ENCODE results near the gene KIAA0753.
A peak's percentile ranks its signal among the peaks of the same experiment; 100 is the strongest.
"Not testable (repeated sequence)": the region's sequence is repeated elsewhere in the genome, so short reads cannot be mapped to it uniquely, and the experiment has no call there.

KIAA0753 gene

DNA sequence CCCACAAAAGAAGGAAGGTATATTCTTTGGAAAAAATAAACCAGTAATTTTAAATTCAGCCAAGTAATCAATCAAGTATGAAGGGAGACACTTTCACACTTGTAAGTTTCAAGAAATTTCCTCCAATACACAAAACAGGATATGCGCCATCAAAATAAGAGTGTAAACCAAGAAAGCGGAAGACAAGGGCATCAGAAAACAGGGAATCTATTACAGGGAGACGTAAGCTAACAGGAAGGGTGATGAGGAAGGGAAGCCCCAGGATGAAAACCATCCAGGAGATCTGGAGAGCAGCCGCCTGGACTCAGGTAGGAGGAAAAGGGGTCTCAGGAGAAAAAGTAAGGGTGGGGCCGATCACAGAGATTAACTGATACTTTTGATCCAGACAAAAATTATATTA lies 52.3 kb downstream of the KIAA0753 start:
- DNase-seq (no peak), ATAC-seq (replicated peaks) (no peak)
- H3K4me1 Mint-ChIP-seq: peaks cover 0 to 5% of the 10 kb centered on the region in 2 donors
- no peak overlapping the region for H3K4me3 Mint-ChIP-seq
- H3K27me3 Mint-ChIP-seq: no peaks in the 10 kb centered on the region
- peaks cover 10 to 14% of the 10 kb centered on the region in 2 donors for H3K9me3 Mint-ChIP-seq
- peaks cover 73 to 78% of the 10 kb centered on the region in 2 donors for H3K36me3 Mint-ChIP-seq
- H3K27ac Mint-ChIP-seq: no peak overlapping the region

DNA sequence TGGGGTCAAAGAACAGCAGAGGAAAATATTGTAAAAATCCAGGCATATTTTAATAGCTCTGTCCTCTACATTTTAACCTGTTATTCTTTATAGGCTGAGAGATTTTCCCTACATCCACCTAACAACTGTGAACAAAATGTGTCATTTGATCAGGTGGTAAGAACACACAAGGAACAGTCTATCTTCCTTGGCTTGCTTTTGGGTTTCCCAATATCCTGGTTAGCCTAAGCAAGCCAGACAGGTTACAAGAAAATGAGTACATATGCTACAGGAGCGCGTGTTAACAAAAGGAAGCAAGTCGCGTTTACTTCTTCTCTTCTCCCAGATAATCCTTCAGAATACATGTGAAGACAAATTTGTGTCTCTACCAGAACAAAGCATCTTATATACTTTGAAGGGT lies 53.2 kb downstream of the KIAA0753 start:
- peaks cover 0 to 5% of the 10 kb centered on the region in 2 donors for H3K4me1 Mint-ChIP-seq
- no peak overlapping the region for H3K27ac Mint-ChIP-seq
- DNase-seq (no peak), ATAC-seq (replicated peaks) (no peak)
- H3K9me3 Mint-ChIP-seq: peaks cover 10 to 14% of the 10 kb centered on the region in 2 donors
- no peaks in the 10 kb centered on the region for H3K27me3 Mint-ChIP-seq
- H3K4me3 Mint-ChIP-seq: no peak overlapping the region
- H3K36me3 Mint-ChIP-seq: peaks cover 76 to 79% of the 10 kb centered on the region in 2 donors

DNA sequence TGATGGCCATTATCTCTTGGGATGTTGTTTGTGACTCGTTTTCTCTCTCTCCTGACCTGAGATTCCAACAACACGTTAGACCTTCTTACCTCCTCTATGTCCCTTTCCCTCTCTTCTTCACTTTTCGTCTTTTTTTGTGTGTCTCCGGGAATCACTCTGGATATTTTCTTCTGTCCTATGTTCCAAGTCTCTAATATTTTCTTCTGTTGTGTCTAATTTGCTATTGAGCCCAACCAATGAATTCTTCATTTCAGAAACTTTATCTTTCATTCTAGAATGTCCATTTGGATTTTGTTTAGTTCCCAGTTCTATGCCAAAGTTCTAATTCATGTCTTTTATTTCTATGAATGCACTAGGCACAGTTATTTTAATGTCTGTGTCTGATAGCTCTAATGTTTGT lies 57.1 kb downstream of the KIAA0753 start:
- Mint-ChIP-seq H3K9me3 (peaks cover 10 to 14% of the 10 kb centered on the region in 2 donors), H3K4me1 (no peaks in the 10 kb centered on the region), H3K4me3 (no peak overlapping the region), H3K36me3 (peaks cover 60 to 64% of the 10 kb centered on the region in 2 donors), H3K27me3 (no peaks in the 10 kb centered on the region), H3K27ac (no peak overlapping the region)
- no peak for ATAC-seq (replicated peaks)
- DNase-seq: no peak

DNA sequence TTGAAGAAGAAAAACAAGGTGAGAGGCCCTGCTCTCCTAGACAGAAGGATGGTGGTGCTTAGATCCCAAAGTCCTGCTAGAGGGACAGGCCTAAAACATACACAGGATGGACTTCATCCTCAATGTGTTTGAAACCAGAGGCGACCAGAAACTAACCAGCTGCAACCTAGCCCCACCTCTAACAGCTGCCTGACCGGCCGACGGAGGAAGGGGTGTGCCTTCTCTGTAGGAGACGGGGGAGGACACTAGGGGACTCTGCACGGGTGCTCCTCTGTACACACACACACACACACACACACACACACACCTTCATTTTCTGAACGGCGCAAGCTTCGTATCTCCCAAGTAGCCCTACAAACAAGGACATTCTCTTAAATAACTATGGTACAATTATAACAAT lies 59.9 kb downstream of the KIAA0753 start:
- Mint-ChIP-seq H3K9me3 (peaks cover 8 to 9% of the 10 kb centered on the region in 2 donors), H3K4me1 (peaks cover 13% of the 10 kb centered on the region in 2 donors), H3K36me3 (peaks cover 63 to 64% of the 10 kb centered on the region in 2 donors), H3K27me3 (no peaks in the 10 kb centered on the region), H3K4me3 (no peak overlapping the region), H3K27ac (no peak overlapping the region)
- ATAC-seq (replicated peaks) (no peak), DNase-seq (no peak)

DNA sequence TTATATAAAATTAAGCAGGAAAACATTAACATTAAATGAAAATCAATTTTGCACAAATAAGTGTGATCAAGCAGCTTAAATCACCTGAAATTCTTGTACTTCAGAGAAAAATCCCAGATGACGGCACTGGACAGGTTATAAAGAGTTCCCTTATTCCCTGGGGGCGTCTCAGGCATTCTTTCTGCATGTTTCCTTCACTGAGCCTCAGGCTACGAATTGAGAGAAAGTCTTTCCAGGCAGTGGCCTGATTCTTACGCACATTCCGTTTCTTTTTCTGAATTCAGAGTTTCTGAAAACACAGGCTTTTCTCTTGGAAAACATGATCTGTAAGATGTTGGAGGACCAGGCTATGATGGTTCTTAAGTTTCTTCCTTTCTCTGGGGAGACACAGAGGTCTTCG lies 62.0 kb downstream of the KIAA0753 start:
- H3K27me3 Mint-ChIP-seq: no peaks in the 10 kb centered on the region
- peaks cover 28 to 30% of the 10 kb centered on the region in 2 donors for H3K4me1 Mint-ChIP-seq
- H3K27ac Mint-ChIP-seq: no peak overlapping the region
- H3K36me3 Mint-ChIP-seq: peaks cover 49 to 52% of the 10 kb centered on the region in 2 donors
- peaks cover 3 to 6% of the 10 kb centered on the region in 2 donors for H3K9me3 Mint-ChIP-seq
- no peak overlapping the region for H3K4me3 Mint-ChIP-seq
- DNase-seq: no peak
- ATAC-seq (replicated peaks): no peak

DNA sequence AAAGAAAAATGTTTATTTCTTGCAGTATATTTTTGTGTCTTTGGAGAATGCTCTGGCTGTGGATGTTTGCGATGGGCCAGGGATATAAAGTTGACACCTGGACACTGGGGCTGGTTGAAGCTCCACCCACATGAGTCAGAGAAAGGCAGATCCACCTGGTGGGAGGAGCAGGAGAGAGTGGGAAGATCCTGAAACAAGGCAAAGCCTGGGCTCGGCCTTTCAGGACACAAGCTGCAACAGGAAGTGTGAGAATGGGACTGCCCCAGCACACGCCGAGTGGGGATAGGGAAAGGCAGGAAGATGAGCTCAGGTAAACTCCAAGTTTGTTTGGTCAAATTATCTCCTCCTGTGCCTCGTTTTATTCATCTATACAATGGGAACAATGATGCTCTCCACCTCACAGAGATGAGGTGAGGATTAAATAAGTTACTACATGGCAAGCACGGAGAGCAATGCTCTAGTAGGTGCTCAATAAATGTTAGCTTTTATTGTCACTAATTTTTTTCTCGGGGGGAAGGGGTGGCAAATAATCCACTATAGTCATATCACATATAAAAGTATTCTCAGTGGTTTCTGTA lies 62.7 kb downstream of the KIAA0753 start:
- H3K9me3 Mint-ChIP-seq: peaks cover 0 to 3% of the 10 kb centered on the region in 2 donors
- H3K36me3 Mint-ChIP-seq: peaks cover 45 to 46% of the 10 kb centered on the region in 2 donors
- no peak overlapping the region for H3K27ac Mint-ChIP-seq
- H3K4me3 Mint-ChIP-seq: no peak overlapping the region
- peaks cover 28 to 30% of the 10 kb centered on the region in 2 donors for H3K4me1 Mint-ChIP-seq
- ATAC-seq (replicated peaks): no peak
- no peak for DNase-seq
- no peaks in the 10 kb centered on the region for H3K27me3 Mint-ChIP-seq

DNA sequence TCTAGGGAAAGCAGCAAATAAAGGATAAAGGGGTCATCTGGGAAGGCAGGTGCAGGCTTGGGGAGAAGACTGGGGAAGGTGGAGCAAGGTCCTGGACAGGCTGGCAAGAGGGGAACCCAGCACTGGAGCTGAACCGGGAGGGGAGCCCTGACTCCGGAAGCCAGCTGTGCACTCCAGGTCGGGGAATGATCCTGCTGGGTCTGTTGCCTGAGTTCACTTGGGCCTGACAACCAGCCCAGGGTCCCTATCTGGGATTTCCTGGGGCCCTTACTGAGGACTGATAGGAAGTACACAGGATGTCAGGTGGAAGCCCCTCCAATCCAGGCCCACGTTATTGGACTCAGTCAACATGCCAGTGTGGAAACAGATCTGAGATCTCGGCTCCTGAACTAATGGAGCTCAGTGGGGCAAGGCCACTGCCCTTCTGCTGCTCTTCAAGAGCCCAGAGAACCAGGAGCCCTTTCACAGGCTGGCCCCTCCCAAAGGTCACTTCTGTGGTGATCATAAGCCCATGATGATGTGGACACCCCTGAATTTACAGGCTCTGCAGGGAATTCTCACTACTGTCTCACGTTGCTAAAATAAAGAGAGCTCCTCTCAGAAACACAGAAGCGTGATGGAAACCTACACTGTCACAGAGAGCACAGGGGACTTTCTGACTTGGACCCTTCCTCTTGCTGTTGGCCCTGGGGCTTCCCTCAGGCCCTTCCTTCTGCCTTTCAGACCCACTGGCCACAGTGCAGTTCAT lies 64.3 kb downstream of the KIAA0753 start:
- peaks cover 28 to 30% of the 10 kb centered on the region in 2 donors for H3K4me1 Mint-ChIP-seq

DNA sequence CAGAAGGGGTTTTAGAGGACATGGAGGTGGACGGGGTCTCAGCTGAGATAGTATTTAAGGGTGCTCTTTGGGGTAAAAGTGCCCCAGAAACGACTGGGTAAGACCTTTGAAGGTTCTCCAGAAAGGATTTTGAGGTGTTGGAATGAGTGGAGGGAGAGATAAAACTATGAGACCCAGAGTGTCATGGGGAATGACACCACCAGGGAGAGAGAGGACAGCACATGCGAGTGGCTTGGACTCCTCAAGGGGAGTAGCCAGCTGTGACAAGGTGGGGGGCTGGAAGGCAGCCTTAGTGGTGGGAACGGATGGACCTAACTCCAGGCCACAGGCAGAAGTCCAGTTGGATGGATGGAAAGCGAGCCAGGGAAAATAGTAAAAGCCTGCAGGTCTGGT lies 64.9 kb downstream of the KIAA0753 start:
- peaks cover 0 to 3% of the 10 kb centered on the region in 2 donors for H3K9me3 Mint-ChIP-seq
- H3K27ac Mint-ChIP-seq: peak overlapping the region; percentile 81

More for the DNA sequence above, 64.3 kb downstream of the KIAA0753 start:
- ATAC-seq (replicated peaks) (no peak), DNase-seq (no peak)
- peak overlapping the region; percentile 27 for H3K27ac Mint-ChIP-seq
- peak overlapping the region in 1 of 2 donors; percentile 61 for H3K4me3 Mint-ChIP-seq
- peaks cover 39 to 43% of the 10 kb centered on the region in 2 donors for H3K36me3 Mint-ChIP-seq
- no peaks in the 10 kb centered on the region for H3K27me3 Mint-ChIP-seq
- H3K9me3 Mint-ChIP-seq: peaks cover 0 to 3% of the 10 kb centered on the region in 2 donors

DNA sequence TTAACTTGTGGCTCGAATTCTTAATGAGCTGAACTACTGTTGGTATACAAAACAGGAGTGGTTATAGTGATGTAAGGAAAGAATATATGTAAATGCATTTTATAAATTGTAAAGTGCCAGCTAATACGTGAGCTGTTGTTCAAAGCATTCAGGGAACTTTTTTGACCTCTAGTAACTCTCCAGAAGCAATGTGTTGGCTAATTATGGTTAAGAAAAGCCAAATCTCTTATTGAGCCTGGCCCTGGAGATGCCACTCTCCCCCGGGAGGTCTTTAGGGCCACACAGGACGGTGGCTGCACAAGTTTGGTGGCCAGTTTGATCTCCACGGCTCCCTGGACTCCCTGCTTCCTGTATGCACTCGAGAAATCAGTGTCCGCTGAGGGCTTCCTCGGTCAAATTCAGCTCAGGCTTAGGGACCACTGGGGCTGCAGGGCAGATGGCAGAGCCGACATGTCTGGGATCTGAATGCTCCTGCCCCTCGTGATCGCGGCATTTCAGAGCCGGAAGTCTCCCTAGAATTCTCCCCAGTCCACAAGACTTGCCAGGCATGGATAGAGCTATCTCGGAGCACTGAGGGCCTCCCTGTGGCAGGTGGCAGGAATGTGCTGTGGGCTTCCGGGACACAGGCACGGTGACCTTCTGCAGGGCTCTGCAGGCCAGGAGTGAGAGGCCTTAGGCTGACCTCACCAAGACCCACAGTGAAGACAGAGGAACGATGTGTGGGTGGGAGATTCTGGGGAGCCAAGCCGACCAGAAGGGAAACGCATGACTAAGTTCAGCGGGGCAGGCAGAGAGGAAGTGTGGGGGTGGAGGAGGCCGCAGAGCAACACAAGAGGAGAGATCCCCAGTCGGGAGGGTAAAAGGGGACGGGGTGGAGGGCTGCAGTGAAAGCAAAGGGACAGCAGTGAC lies 65.6 kb downstream of the KIAA0753 start:
- peak; percentile 42 for DNase-seq
- ATAC-seq (replicated peaks): peak; percentile 91 to 94
- Mint-ChIP-seq H3K4me3 (peak overlapping the region; percentile 48 to 61), H3K9me3 (peaks cover 0 to 3% of the 10 kb centered on the region in 2 donors), H3K27me3 (no peaks in the 10 kb centered on the region), H3K27ac (peak overlapping the region; percentile 81), H3K4me1 (peaks cover 30% of the 10 kb centered on the region in 2 donors), H3K36me3 (peaks cover 39 to 44% of the 10 kb centered on the region in 2 donors)

More for the DNA sequence above, 64.9 kb downstream of the KIAA0753 start:
- DNase-seq (no peak), ATAC-seq (replicated peaks) (peak in 1 of 2 donors; percentile 24)
- H3K4me1 Mint-ChIP-seq: peaks cover 28 to 30% of the 10 kb centered on the region in 2 donors
- no peaks in the 10 kb centered on the region for H3K27me3 Mint-ChIP-seq
- peak overlapping the region; percentile 48 to 61 for H3K4me3 Mint-ChIP-seq
- H3K36me3 Mint-ChIP-seq: peaks cover 39 to 44% of the 10 kb centered on the region in 2 donors

DNA sequence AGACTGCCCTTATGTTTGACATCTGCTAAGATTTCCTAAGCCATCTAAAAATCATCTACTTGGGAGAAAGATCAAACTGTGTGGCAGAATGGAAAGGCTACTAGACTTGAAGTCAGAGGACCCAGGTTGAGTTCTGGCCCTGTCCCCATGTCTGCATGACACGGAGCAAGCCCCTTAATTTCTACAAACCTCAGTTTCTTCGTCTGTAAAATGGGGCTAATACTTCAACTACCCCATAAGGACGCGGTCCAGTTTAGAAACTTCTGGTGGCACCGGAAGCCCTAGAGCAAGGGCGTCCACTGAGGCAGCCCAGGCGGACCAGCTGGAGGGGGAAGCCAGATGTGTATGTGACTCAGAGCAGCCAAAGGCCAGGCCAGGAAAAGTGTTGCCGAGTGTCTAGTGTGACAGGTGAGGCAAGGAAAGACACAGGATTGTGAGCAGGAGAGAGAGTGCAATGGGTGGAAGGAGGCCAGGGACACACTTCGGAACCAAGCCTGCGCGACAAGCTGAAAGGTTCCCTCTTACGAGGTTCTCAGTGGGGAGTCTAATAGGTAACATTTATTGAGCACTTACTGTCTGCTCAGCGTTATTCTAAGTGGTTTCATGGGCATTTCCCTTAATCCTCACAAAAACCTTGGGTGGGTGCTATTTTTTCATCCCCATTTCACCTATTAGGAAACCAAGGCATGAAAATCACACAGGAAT lies 66.4 kb downstream of the KIAA0753 start:
- H3K4me3 Mint-ChIP-seq: peak overlapping the region in 1 of 2 donors; percentile 3
- H3K4me1 Mint-ChIP-seq: peaks cover 30% of the 10 kb centered on the region in 2 donors
- no peaks in the 10 kb centered on the region for H3K27me3 Mint-ChIP-seq
- H3K36me3 Mint-ChIP-seq: peaks cover 39 to 44% of the 10 kb centered on the region in 2 donors
- ATAC-seq (replicated peaks): no peak
- no peak for DNase-seq
- peaks cover 0 to 3% of the 10 kb centered on the region in 2 donors for H3K9me3 Mint-ChIP-seq
- no peak overlapping the region for H3K27ac Mint-ChIP-seq

DNA sequence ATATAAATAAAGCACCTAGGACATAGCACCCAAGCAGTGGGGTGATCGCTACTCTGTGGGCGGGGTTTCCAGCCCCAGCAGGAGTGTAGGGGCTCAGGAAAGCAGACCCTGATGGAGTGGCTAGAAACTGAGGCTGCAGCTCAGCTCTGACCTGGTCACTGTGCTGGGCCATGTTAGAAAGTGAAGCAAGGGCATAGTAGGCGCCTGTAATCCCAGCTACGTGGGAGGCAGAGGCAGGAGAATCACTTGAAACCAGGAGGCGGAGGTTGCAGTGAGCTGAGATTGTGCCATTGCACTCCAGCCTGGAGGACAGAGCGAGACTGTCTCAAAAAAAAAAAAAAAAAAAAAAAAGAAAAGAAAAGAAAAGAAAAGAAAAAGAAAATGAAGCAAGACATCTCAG lies 67.0 kb downstream of the KIAA0753 start:
- H3K27ac Mint-ChIP-seq; H3K9me3 Mint-ChIP-seq; ATAC-seq (replicated peaks); DNase-seq; H3K4me3 Mint-ChIP-seq; H3K27me3 Mint-ChIP-seq: not testable (repeated sequence)
- Mint-ChIP-seq H3K36me3 (peaks cover 34 to 40% of the 10 kb centered on the region in 2 donors), H3K4me1 (peaks cover 30% of the 10 kb centered on the region in 2 donors)

DNA sequence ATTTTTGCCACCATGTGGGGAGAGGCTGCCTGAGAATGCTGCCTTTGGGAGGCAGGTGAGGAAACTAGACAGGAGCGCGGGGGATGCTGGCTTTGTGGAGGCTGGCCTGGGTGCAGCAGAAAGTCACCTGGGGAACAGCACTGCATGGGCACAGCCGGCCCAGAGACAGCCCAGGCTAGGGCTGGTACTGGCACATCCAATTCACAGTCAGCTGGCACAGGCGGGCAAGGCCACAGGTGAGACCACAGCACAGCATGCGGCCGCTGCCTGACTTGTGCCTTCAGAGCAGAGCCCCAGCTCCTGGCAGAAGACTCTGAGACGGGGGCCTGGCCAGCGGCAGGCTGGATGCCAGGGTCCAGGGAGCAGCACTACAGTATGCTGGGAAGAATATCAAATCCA lies 67.5 kb downstream of the KIAA0753 start:
- peaks cover 34 to 39% of the 10 kb centered on the region in 2 donors for H3K36me3 Mint-ChIP-seq

DNA sequence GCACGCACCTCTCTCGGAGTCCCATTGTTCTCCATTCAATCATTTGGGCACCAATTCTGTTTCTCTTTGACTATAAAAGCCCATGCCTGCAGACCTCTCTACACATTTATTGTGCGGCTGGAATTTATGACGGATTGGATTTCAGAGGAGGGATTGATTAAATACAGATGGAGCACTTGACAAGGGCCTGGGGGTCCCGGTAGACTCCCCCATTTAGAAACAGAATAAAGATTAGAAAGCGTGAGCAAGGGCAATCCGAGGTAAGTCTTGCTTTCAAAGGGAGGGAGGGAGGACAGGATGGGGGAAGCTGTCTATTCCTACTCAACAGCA lies 69.1 kb downstream of the KIAA0753 start:
- no peak for ATAC-seq (replicated peaks)
- Mint-ChIP-seq H3K36me3 (peaks cover 18 to 23% of the 10 kb centered on the region in 2 donors), H3K9me3 (peaks cover 0 to 1% of the 10 kb centered on the region in 2 donors)

More for the DNA sequence above, 67.5 kb downstream of the KIAA0753 start:
- Mint-ChIP-seq H3K4me3 (no peak overlapping the region), H3K9me3 (peaks cover 0 to 3% of the 10 kb centered on the region in 2 donors), H3K27me3 (no peaks in the 10 kb centered on the region), H3K27ac (no peak overlapping the region), H3K4me1 (peaks cover 30% of the 10 kb centered on the region in 2 donors)
- DNase-seq (no peak), ATAC-seq (replicated peaks) (no peak)

More for the DNA sequence above, 69.1 kb downstream of the KIAA0753 start:
- Mint-ChIP-seq H3K4me1 (peaks cover 24 to 25% of the 10 kb centered on the region in 2 donors), H3K4me3 (no peak overlapping the region), H3K27ac (no peak overlapping the region), H3K27me3 (no peaks in the 10 kb centered on the region)
- no peak for DNase-seq
